ENCODE measurements around the gene CCDC192. TPM values are rescaled to one million over a fixed set of nuclear protein-coding genes. Genes with fewer than 3 reads are reported as not detected.

The CCDC192 gene
- total and polyA plus RNA-seq, 9 donors, result 0.26 to 2.6 (median 0.91) TPM; not detected in 1

DNA sequence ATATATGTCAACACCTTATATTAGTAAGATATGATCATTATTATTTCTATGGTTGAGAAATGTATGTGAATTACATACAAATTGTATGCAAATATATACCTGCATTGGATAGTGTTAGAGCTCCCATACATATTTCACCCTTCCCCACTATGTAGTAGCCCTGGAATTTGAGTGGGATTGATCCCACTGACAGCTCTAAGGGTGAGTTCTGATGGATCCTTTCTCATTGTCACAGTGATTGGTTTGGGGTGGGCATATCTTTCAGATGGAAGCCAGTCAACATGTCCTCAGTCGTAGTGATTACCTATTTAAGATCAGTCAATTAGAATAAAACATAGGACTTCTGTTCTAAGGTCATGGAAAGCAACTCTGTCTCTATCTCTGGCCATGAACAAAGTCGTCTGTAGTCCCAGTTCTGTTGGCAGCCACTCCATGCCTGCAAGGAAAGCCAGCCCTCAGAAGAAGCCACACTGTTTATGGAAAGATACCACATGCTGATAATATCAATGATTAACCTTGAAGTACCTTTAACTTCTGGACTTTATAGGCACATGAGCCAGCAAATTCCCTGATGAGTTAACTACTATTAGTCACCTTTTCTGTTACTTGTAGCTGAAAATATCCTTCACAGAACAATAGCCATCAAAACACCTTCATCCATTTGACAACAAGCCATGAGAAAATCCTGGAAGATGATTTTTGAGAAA is 5.1 kb upstream of the CCDC192 start:
- TF ChIP-seq, protein P1, sequence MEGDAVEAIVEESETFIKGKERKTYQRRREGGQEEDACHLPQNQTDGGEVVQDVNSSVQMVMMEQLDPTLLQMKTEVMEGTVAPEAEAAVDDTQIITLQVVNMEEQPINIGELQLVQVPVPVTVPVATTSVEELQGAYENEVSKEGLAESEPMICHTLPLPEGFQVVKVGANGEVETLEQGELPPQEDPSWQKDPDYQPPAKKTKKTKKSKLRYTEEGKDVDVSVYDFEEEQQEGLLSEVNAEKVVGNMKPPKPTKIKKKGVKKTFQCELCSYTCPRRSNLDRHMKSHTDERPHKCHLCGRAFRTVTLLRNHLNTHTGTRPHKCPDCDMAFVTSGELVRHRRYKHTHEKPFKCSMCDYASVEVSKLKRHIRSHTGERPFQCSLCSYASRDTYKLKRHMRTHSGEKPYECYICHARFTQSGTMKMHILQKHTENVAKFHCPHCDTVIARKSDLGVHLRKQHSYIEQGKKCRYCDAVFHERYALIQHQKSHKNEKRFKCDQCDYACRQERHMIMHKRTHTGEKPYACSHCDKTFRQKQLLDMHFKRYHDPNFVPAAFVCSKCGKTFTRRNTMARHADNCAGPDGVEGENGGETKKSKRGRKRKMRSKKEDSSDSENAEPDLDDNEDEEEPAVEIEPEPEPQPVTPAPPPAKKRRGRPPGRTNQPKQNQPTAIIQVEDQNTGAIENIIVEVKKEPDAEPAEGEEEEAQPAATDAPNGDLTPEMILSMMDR (IDR thresholded peaks at IDR 0.05), result no peak
- no peak for TF ChIP-seq POLR2A (IDR thresholded peaks at IDR 0.05)
- TF ChIP-seq EP300 (IDR thresholded peaks at IDR 0.05), result no peak
- no peaks in the 10 kb centered on the region for H3K4me1 ChIP-seq (ENCODE audit: insufficient read depth)
- no peaks in the 10 kb centered on the region for H3K9me3 ChIP-seq
- no peak overlapping the region for H3K27ac ChIP-seq
- H3K36me3 ChIP-seq, result no peaks in the 10 kb centered on the region
- no peaks in the 10 kb centered on the region for H3K27me3 ChIP-seq
- WGBS, 3 donors, result 63 to 70% (median 67%) methylated on average over 2 of the region's 2 CpGs
- no peak overlapping the region for H3K4me3 ChIP-seq
- no peak for DNase-seq
- intact Hi-C loops (cut with DNase I), result no loop called here

DNA sequence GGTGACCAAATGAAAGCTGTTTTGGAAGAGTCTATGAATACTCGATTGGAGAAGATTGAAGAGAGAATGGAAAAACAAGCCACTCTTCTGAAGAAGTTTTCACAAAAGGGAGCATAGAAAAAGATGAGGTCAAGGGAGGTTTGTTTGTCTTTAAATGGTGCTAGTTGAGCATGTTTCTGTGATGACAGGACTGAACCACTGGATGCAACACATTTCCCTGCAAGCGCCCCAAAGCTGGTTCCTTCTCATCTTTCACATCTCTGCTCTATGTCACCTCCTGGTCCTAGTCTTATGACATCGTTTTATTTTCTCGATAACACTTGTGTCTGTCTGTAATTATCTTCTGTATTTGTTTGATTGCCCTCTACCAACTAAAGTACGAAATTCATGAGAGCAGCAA is 3.8 kb upstream of the CCDC192 start:
- intact Hi-C loops (cut with DNase I), result no loop called here
- Histone ChIP-seq H3K36me3 (no peaks in the 10 kb centered on the region), H3K27ac (no peak overlapping the region), H3K4me3 (no peak overlapping the region), H3K4me1 (ENCODE audit: insufficient read depth) (no peaks in the 10 kb centered on the region), H3K9me3 (no peaks in the 10 kb centered on the region), H3K27me3 (no peaks in the 10 kb centered on the region)
- WGBS, 3 donors, result 83 to 88% (median 88%) methylated on average over 5 of the region's 5 CpGs
- TF ChIP-seq, protein P1 (IDR thresholded peaks at IDR 0.05), result no peak
- TF ChIP-seq POLR2A (IDR thresholded peaks at IDR 0.05) (no peak), EP300 (IDR thresholded peaks at IDR 0.05) (no peak)
- DNase-seq, result no peak

DNA sequence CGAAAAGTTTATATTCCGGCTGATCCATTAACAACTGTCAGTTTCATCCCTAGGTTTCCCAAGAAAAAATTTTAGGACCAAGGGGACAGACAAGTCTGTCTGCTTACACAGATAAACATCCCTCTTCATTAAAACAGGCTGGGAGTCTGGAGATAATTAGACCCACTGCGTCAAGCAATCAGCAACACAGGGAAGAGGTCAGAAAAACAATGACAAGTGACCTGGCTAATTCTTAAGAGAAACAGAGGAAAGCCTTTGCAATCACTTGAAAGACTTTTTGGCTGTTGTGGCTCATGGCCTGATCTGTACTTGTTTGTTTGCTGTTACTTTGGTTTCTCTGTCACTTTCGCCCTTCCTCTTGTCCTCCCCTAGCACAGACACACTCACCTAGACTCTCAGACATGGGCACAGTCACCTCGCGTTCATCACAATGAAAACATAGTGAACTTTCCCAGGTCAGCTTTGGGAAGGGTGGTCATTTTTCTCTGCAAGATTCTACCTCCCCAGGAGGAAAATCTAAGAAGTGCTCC is 2.9 kb upstream of the CCDC192 start:
- Histone ChIP-seq H3K27me3 (no peaks in the 10 kb centered on the region), H3K4me1 (ENCODE audit: insufficient read depth) (no peaks in the 10 kb centered on the region), H3K27ac (no peak overlapping the region), H3K4me3 (no peak overlapping the region), H3K36me3 (no peaks in the 10 kb centered on the region), H3K9me3 (no peaks in the 10 kb centered on the region)
- no peak for DNase-seq
- TF ChIP-seq, protein P1 (IDR thresholded peaks at IDR 0.05), result no peak
- TF ChIP-seq POLR2A (IDR thresholded peaks at IDR 0.05) (no peak), EP300 (IDR thresholded peaks at IDR 0.05) (no peak)
- intact Hi-C loops (cut with DNase I), result loop anchor here in 1 of 4 donors (10.0 kb wide), 1 partner anchor 56 kb away; the partner anchor contains the start of gene CTXN3
- WGBS, 3 donors, result 83 to 87% (median 86%) methylated on average over 6 of the region's 6 CpGs

DNA sequence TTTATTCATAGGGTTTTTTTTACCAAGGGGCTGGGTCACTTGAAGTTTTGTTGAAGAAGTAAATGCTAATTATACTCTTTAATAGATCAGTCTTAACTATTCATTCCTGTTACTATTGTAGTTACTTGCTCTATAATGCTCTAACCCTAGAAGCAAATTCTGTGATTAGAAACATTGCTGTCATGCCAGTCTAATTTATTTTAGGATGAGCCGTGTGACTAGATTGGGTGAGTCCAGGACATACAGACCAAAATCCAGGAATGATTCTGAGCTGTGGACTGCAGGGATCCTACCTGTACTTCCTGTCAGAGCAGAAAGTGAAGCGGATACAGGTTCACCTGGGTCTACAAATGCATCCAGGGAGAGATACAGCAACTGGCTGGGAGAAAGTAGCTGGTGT is 757 bp upstream of the CCDC192 start:
- H3K27me3 ChIP-seq, result no peaks in the 10 kb centered on the region
- H3K4me1 ChIP-seq (ENCODE audit: insufficient read depth), result peaks cover 5% of the 10 kb centered on the region
- intact Hi-C loops (cut with DNase I), result loop anchor here in 1 of 4 donors (10.0 kb wide), 1 partner anchor 58 kb away; the partner anchor contains the start of gene CTXN3
- TF ChIP-seq POLR2A (IDR thresholded peaks at IDR 0.05) (no peak), EP300 (IDR thresholded peaks at IDR 0.05) (no peak)
- TF ChIP-seq, protein P1 (IDR thresholded peaks at IDR 0.05), result no peak
- no peak for DNase-seq
- no peak overlapping the region for H3K27ac ChIP-seq
- WGBS, 3 donors, result 96 to 98% (median 97%) methylated on average over 2 of the region's 2 CpGs
- no peaks in the 10 kb centered on the region for H3K9me3 ChIP-seq
- H3K4me3 ChIP-seq, result no peak overlapping the region
- H3K36me3 ChIP-seq, result no peaks in the 10 kb centered on the region

Measured in ovary (tissue), 9 donors.